ENCODE data around the gene UCHL5.

- TF ChIP-seq CTCF (IDR thresholded peaks at IDR 0.05; ENCODE audit: poor library complexity, severe bottlenecking) (no peak), EZH2 (IDR thresholded peaks at IDR 0.05; ENCODE audit: borderline replicate concordance, insufficient read depth, low read length, poor library complexity, severe bottlenecking) (no peak), TAF1 (IDR thresholded peaks at IDR 0.05; ENCODE audit: low read depth) (no peak), EP300 (conservative IDR thresholded peaks at IDR 0.05; ENCODE audit: poor library complexity, severe bottlenecking) (no peak), REST (IDR thresholded peaks at IDR 0.05; ENCODE audit: borderline replicate concordance) (no peak), RAD21 (conservative IDR thresholded peaks at IDR 0.05) (no peak), POLR2AphosphoS5 (IDR thresholded peaks at IDR 0.05) (no peak)
Observed at GRCh38 chr1:192978195-192978710, 80.9 kb downstream of the UCHL5 start.
